OCI-LY1 (cell line): ENCODE data around the gene STAG1.

Experiments used
- H2AFZ ChIP-seq: fragments of 200-600 bp; sonication (generic), shearing (Covaris generic); 2 replicates; pipeline ENCODE4 v1.6.0; 2014; ENCODE audit warnings: antibody characterized with exemption, mild to moderate bottlenecking, low read length
- H3F3A ChIP-seq: fragments of 200-600 bp; sonication (generic), shearing (Covaris generic); 2 replicates; pipeline ENCODE4 v1.6.0; 2014; ENCODE audit warnings: mild to moderate bottlenecking, antibody characterized with exemption, low read length, moderate library complexity; ENCODE audit not compliant: insufficient read depth
- H3K27ac ChIP-seq: fragments of 200-600 bp; sonication (generic); 2 replicates; pipeline ENCODE4 v1.5.1; 2014; ENCODE audit warnings: low read length, mixed run types, mild to moderate bottlenecking, low read depth; ENCODE audit not compliant: poor library complexity, severe bottlenecking
- H3K27me3 ChIP-seq: fragments of 200-600 bp; sonication (generic); 2 replicates; pipeline ENCODE4 v1.6.0; 2014; ENCODE audit warnings: antibody characterized with exemption, mild to moderate bottlenecking, low read length, moderate library complexity; ENCODE audit not compliant: insufficient read depth
- H3K36me3 ChIP-seq: fragments of 200-600 bp; sonication (generic); 2 replicates; pipeline ENCODE4 v1.6.1; 2014; ENCODE audit warnings: mild to moderate bottlenecking, antibody characterized with exemption, low read length, moderate library complexity, mixed read lengths; ENCODE audit not compliant: insufficient read depth
- H3K4me1 ChIP-seq: fragments of 200-600 bp; sonication (generic); 2 replicates; pipeline ENCODE4 v1.5.1; 2014; ENCODE audit warnings: mild to moderate bottlenecking, low read length, moderate library complexity; ENCODE audit not compliant: insufficient read depth, severe bottlenecking
- H3K4me2 ChIP-seq: fragments of 200-600 bp; sonication (generic), shearing (Covaris generic); 2 replicates; pipeline ENCODE4 v1.6.1; 2014; ENCODE audit warnings: low read length
- H3K4me3 ChIP-seq: fragments of 200-600 bp; sonication (generic); 2 replicates; pipeline ENCODE4 v1.5.1; 2014; ENCODE audit warnings: low read length, low read depth, mild to moderate bottlenecking, mixed read lengths; ENCODE audit not compliant: poor library complexity, severe bottlenecking
- H3K79me2 ChIP-seq: fragments of 200-600 bp; shearing (Covaris generic); 2 replicates; pipeline ENCODE4 v1.6.1; 2016; ENCODE audit warnings: mixed run types, low read length, mixed read lengths; ENCODE audit not compliant: insufficient read depth
- H3K9ac ChIP-seq: fragments of 200-600 bp; sonication (generic), shearing (Covaris generic); 2 replicates; pipeline ENCODE4 v1.6.1; 2014; ENCODE audit warnings: mild to moderate bottlenecking, low read length, mixed read lengths
- H3K9me2 ChIP-seq: fragments of 200-600 bp; sonication (generic), shearing (Covaris generic); 2 replicates; pipeline ENCODE4 v1.6.1; 2014; ENCODE audit warnings: low read depth, mild to moderate bottlenecking, low read length, mixed read lengths
- H3K9me3 ChIP-seq: fragments of 200-600 bp; shearing (Covaris generic); 2 replicates; pipeline ENCODE4 v1.6.1; 2014; ENCODE audit warnings: low read length, mixed read lengths
- H4K20me1 ChIP-seq: fragments of 200-600 bp; sonication (generic), shearing (Covaris generic); 2 replicates; pipeline ENCODE4 v1.6.0; 2016; ENCODE audit warnings: mild to moderate bottlenecking, low read length; ENCODE audit not compliant: insufficient read depth
- CTCF ChIP-seq: fragments of 200-600 bp; sonication (generic), shearing (Covaris generic); IDR thresholded peaks from 2 replicates; pipeline ENCODE4 v1.5.1; 2017; ENCODE audit warnings: mild to moderate bottlenecking, antibody characterized with exemption, low read length, moderate library complexity, mixed read lengths
- EZH2 ChIP-seq: fragments of 200-600 bp; sonication (generic), shearing (Covaris generic); IDR thresholded peaks from 2 replicates; pipeline ENCODE4 v1.8.0; 2017; ENCODE audit warnings: borderline replicate concordance, mixed run types, mild to moderate bottlenecking, antibody characterized with exemption, low read length, moderate library complexity, mixed read lengths

STAG1 gene

GRCh38 chr3:136463170-136463569, 289.0 kb downstream of the STAG1 start:
- Histone ChIP-seq H4K20me1 (no peaks in the 10 kb centered on the region), H3K4me3 (no peak overlapping the region)

GRCh38 chr3:136457793-136458192, 294.4 kb downstream of the STAG1 start:
- no peak overlapping the region for H3K9ac ChIP-seq
- peaks cover 23% of the 10 kb centered on the region for H3K9me3 ChIP-seq
- H3K4me1 ChIP-seq, result no peaks in the 10 kb centered on the region
- no peaks in the 10 kb centered on the region for H3K79me2 ChIP-seq
- H3K27ac ChIP-seq, result no peak overlapping the region
- no peaks in the 10 kb centered on the region for H3K27me3 ChIP-seq
- no peak overlapping the region for H3K4me2 ChIP-seq
- H2AFZ ChIP-seq, result no peak overlapping the region
- no peaks in the 10 kb centered on the region for H3K9me2 ChIP-seq
- TF ChIP-seq CTCF (no peak), EZH2 (no peak)
- H3K36me3 ChIP-seq, result peaks cover 39% of the 10 kb centered on the region
- H4K20me1 ChIP-seq, result no peaks in the 10 kb centered on the region
- H3K4me3 ChIP-seq, result no peak overlapping the region
- no peaks in the 10 kb centered on the region for H3F3A ChIP-seq

More at GRCh38 chr3:136463170-136463569, 289.0 kb downstream of the STAG1 start:
- Histone ChIP-seq H3K27ac (no peak overlapping the region), H3K79me2 (no peaks in the 10 kb centered on the region), H3K36me3 (peaks cover 15% of the 10 kb centered on the region; the same call in 1 of the 2 replicates), H2AFZ (no peak overlapping the region), H3K9me3 (no peaks in the 10 kb centered on the region), H3F3A (no peaks in the 10 kb centered on the region), H3K4me1 (no peaks in the 10 kb centered on the region), H3K9ac (no peak overlapping the region), H3K4me2 (no peak overlapping the region), H3K27me3 (no peaks in the 10 kb centered on the region), H3K9me2 (no peaks in the 10 kb centered on the region)
- no peak for TF ChIP-seq EZH2
- TF ChIP-seq CTCF, result no peak

- Histone ChIP-seq H3F3A (no peaks in the 10 kb centered on the region), H2AFZ (no peak overlapping the region), H3K4me2 (no peak overlapping the region), H3K36me3 (peaks cover 42% of the 10 kb centered on the region), H3K9me3 (peaks cover 23% of the 10 kb centered on the region), H3K9me2 (no peaks in the 10 kb centered on the region), H3K27me3 (no peaks in the 10 kb centered on the region), H4K20me1 (no peaks in the 10 kb centered on the region), H3K79me2 (no peaks in the 10 kb centered on the region), H3K27ac (no peak overlapping the region), H3K4me3 (no peak overlapping the region), H3K9ac (no peak overlapping the region), H3K4me1 (no peaks in the 10 kb centered on the region)
- TF ChIP-seq EZH2, result no peak
- no peak for TF ChIP-seq CTCF
Observed at GRCh38 chr3:136456196-136456595, 296.0 kb downstream of the STAG1 start.
